T-helper 1 cell treated with Interleukin-12 subunit alpha and Interleukin-12 subunit beta and Interleukin-4 antibody, amounts not matched to agents 30 ng/mL and 1 ng/mL, for 36 hours (primary cell): Measurements from ENCODE around the gene CEP131. TPM values are rescaled to one million over a fixed set of nuclear protein-coding genes. Genes with fewer than 3 reads are reported as not detected.

ENCODE experiments used
- intact Hi-C: fragments of 100-400 bp; cut with micrococcal nuclease; formaldehyde crosslinking; loops from one replicate; pipeline ENCODE4 v1.15.1; 2024
- total RNA-seq: library from RNA; stranded (reverse); gene quantifications from 2 replicates; pipeline ENCODE4 v1.2.3, GENCODE V29; 2022

Gene CEP131
- total RNA-seq, 1 donor from 2014 or later, result 10.6 TPM

GRCh38 chr17:81189670-81190530, 32.9 kb downstream of the CEP131 start:
- intact Hi-C loops, result no loop called here

GRCh38 chr17:81189016-81189415, 33.7 kb downstream of the CEP131 start:
- intact Hi-C loops, result no loop called here

GRCh38 chr17:81188491-81188840, 34.3 kb downstream of the CEP131 start:
- intact Hi-C loops, result no loop called here

GRCh38 chr17:81187586-81188490, 34.9 kb downstream of the CEP131 start:
- intact Hi-C loops, result no loop called here

- intact Hi-C loops, result no loop called here
These were observed 35.6 kb downstream of the CEP131 start for GRCh38 chr17:81187120-81187519.

GRCh38 chr17:81186203-81186602, 36.6 kb downstream of the CEP131 start:
- intact Hi-C loops, result no loop called here

GRCh38 chr17:81184555-81184954, 38.2 kb downstream of the CEP131 start:
- intact Hi-C loops, result no loop called here

GRCh38 chr17:81183807-81184206, 39.0 kb downstream of the CEP131 start:
- intact Hi-C loops, result no loop called here

GRCh38 chr17:81183316-81183715, 39.4 kb downstream of the CEP131 start:
- intact Hi-C loops, result no loop called here

GRCh38 chr17:81182596-81182995, 40.2 kb downstream of the CEP131 start:
- intact Hi-C loops, result no loop called here

- intact Hi-C loops, result no loop called here
These were observed 41.0 kb downstream of the CEP131 start for GRCh38 chr17:81181811-81182185.

GRCh38 chr17:81180836-81181810, 41.6 kb downstream of the CEP131 start:
- intact Hi-C loops, result no loop called here

GRCh38 chr17:81179861-81180260, 42.9 kb downstream of the CEP131 start:
- intact Hi-C loops, result no loop called here

GRCh38 chr17:81179220-81179619, 43.5 kb downstream of the CEP131 start:
- intact Hi-C loops, result no loop called here

GRCh38 chr17:81178136-81179091, 44.4 kb downstream of the CEP131 start:
- intact Hi-C loops, result no loop called here

GRCh38 chr17:81176666-81177065, 46.1 kb downstream of the CEP131 start:
- intact Hi-C loops, result no loop called here

GRCh38 chr17:81173762-81174155, 49.0 kb downstream of the CEP131 start:
- intact Hi-C loops, result no loop called here

- intact Hi-C loops, result no loop called here
These were observed 49.6 kb downstream of the CEP131 start for GRCh38 chr17:81173052-81173761.

- intact Hi-C loops, result no loop called here
These were observed 50.8 kb downstream of the CEP131 start for GRCh38 chr17:81171941-81172340.
